PFSK-1 (cell line): ENCODE results near the gene RHO.

Experiments
- POLR2AphosphoS5 ChIP-seq: IDR thresholded peaks from 2 replicates; pipeline ENCODE4 v1.6.1; 2012; ENCODE audit warnings: low read depth, mild to moderate bottlenecking, control low read depth, low read length, moderate library complexity
- SIN3A ChIP-seq: IDR thresholded peaks from 2 replicates; pipeline ENCODE4 v1.6.1; 2012; ENCODE audit warnings: mild to moderate bottlenecking, low read length, moderate library complexity, borderline replicate concordance; ENCODE audit not compliant: insufficient read depth

DNA sequence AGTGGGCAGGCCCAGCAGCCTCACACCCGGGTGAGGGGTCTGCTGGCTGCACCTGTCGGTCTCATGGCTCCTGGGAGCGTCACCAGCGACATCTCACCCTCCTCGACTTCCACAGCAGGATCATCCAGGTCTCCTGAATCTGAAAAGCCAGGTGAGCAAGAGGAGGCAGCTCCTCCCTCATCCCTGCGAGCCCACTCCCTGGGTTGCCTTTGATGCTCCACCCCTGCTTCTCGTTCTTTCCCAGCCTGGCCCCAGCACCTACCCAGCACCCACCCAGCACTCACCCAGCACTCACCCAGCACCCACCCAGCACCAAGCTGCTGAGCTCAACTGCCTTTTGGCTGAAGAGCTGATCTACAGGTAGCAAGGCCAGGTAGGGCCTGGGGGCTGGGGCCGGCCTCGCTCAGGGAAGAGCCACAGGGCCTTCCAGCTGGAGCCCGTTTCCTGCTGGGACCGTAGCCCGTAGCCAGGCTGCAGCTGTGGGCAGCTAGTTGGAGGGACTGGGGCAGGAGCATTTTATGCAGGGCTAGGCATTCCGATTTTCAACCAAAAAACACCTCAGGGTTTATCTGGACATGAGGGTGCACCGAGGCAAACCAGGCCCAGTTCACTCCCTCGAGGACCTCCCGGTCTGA is 14.8 kb downstream of the RHO start, which contains the start of gene H1-8:
- TF ChIP-seq POLR2AphosphoS5 (no peak), SIN3A (no peak)
